CD4-positive, alpha-beta T cell treated with Interleukin-6 for 4 hours (primary cell): ENCODE data around the gene B4GALT4.
"Not testable (repeated sequence)": the region's sequence is repeated elsewhere in the genome, so short reads cannot be mapped to it uniquely, and the experiment has no call there.

Experiments
- DNase-seq: peaks from one replicate; pipeline ENCODE4 v3.0.0-alpha.2; 2020; ENCODE audit warnings: mixed read lengths

Gene B4GALT4

GRCh38 chr3:119194237-119195150 is 46.2 kb downstream of the B4GALT4 start:
- no peak for DNase-seq

- no peak for DNase-seq
Observed at GRCh38 chr3:119191800-119192199, 48.9 kb downstream of the B4GALT4 start.

GRCh38 chr3:119187266-119187665 is 53.4 kb downstream of the B4GALT4 start:
- no peak for DNase-seq

- no peak for DNase-seq
Observed at GRCh38 chr3:119184796-119185570, 55.7 kb downstream of the B4GALT4 start.

- no peak for DNase-seq
Observed at GRCh38 chr3:119184111-119184510, 56.6 kb downstream of the B4GALT4 start.

GRCh38 chr3:119181765-119182164 is 58.9 kb downstream of the B4GALT4 start:
- no peak for DNase-seq

- no peak for DNase-seq
Observed at GRCh38 chr3:119177321-119177720, 63.4 kb downstream of the B4GALT4 start.

GRCh38 chr3:119176778-119177177 is 63.9 kb downstream of the B4GALT4 start:
- no peak for DNase-seq

GRCh38 chr3:119175872-119176756 is 64.6 kb downstream of the B4GALT4 start:
- DNase-seq: no peak

GRCh38 chr3:119173325-119173724 is 67.4 kb downstream of the B4GALT4 start, which contains the start of gene UPK1B:
Gene UPK1B (plus strand): TSS chr3:119173598. CDS start chr3:119186742, 13,144 bp downstream.
- no peak for DNase-seq

GRCh38 chr3:119170821-119171220 is 69.9 kb downstream of the B4GALT4 start:
- DNase-seq: no peak

- DNase-seq: not testable (repeated sequence)
Observed at GRCh38 chr3:119164745-119165144, 75.9 kb downstream of the B4GALT4 start.
